ENCODE measurements around the gene ADCY1. TPM values are rescaled to one million over a fixed set of nuclear protein-coding genes. Genes with fewer than 3 reads are reported as not detected.
"Not testable (repeated sequence)": the region's sequence is repeated elsewhere in the genome, so short reads cannot be mapped to it uniquely, and the experiment has no call there.

The ADCY1 gene
- total RNA-seq = 1 to 10 TPM; 5.7 to 7.4 TPM
- long read RNA-seq, partial matches to known transcripts = 1 of 8 reads
- long read RNA-seq, other reads (novel, unspliced or antisense) = 7 of 8 reads

GRCh38 chr7:45573661-45574415 lies at the start of gene ADCY1:
ADCY1 (plus strand) TSS chr7:45574368; CDS start chr7:45574544, 176 bp downstream.
- peak in 1 of 2 donors; percentile 55 for ATAC-seq
- intact Hi-C loops (cut with DNase I) = no loop called here
- DNase-seq = peak; percentile 32

- no peak for DNase-seq
Measured at GRCh38 chr7:45524445-45524844, 49.7 kb upstream of the ADCY1 start.

GRCh38 chr7:45525057-45525456 lies 49.1 kb upstream of the ADCY1 start:
- intact Hi-C loops (cut with DNase I) = no loop called here
- no peak for DNase-seq

More at GRCh38 chr7:45524445-45524844, 49.7 kb upstream of the ADCY1 start:
- ATAC-seq = peak; percentile 67 to 81
- intact Hi-C loops (cut with DNase I) = no loop called here

GRCh38 chr7:45543473-45543872 lies 30.7 kb upstream of the ADCY1 start:
- intact Hi-C loops (cut with DNase I) = no loop called here

More at GRCh38 chr7:45525057-45525456, 49.1 kb upstream of the ADCY1 start:
- peak; percentile 61 to 68 for ATAC-seq

GRCh38 chr7:45545105-45545710 lies 29.0 kb upstream of the ADCY1 start:
- DNase-seq; ATAC-seq; intact Hi-C loops (cut with DNase I): not testable (repeated sequence)

More at GRCh38 chr7:45543473-45543872, 30.7 kb upstream of the ADCY1 start:
- ATAC-seq (no peak), DNase-seq (no peak)

- intact Hi-C loops (cut with DNase I); DNase-seq; ATAC-seq: not testable (repeated sequence)
Measured at GRCh38 chr7:45548917-45549316, 25.3 kb upstream of the ADCY1 start.

GRCh38 chr7:45563401-45563800 lies 10.8 kb upstream of the ADCY1 start:
- DNase-seq = no peak
- intact Hi-C loops (cut with DNase I) = no loop called here
- no peak for ATAC-seq

GRCh38 chr7:45563941-45564461 lies 10.2 kb upstream of the ADCY1 start:
- intact Hi-C loops (cut with DNase I) = no loop called here
- no peak for DNase-seq
- peak; percentile 66 to 70 for ATAC-seq

- no peak for DNase-seq
- intact Hi-C loops (cut with DNase I) = no loop called here
- ATAC-seq = peak; percentile 63 to 80
Measured at GRCh38 chr7:45564485-45564884, 9.7 kb upstream of the ADCY1 start.

- DNase-seq = no peak
- no peak for ATAC-seq
- intact Hi-C loops (cut with DNase I) = no loop called here
Measured at GRCh38 chr7:45564886-45565455, 9.2 kb upstream of the ADCY1 start.

GRCh38 chr7:45566386-45566785 lies 7.8 kb upstream of the ADCY1 start:
- no peak for DNase-seq
- intact Hi-C loops (cut with DNase I) = no loop called here
- ATAC-seq = no peak

GRCh38 chr7:45566961-45567360 lies 7.2 kb upstream of the ADCY1 start:
- DNase-seq (no peak), ATAC-seq (no peak)
- intact Hi-C loops (cut with DNase I) = no loop called here

- ATAC-seq = no peak
- intact Hi-C loops (cut with DNase I) = no loop called here
Measured at GRCh38 chr7:45567713-45568112, 6.5 kb upstream of the ADCY1 start.

GRCh38 chr7:45568536-45569289 lies 5.5 kb upstream of the ADCY1 start:
- DNase-seq = no peak
- intact Hi-C loops (cut with DNase I) = no loop called here
- ATAC-seq = no peak

More at GRCh38 chr7:45567713-45568112, 6.5 kb upstream of the ADCY1 start:
- no peak for DNase-seq

GRCh38 chr7:45569290-45569685 lies 4.9 kb upstream of the ADCY1 start:
- DNase-seq (no peak), ATAC-seq (no peak)
- intact Hi-C loops (cut with DNase I) = no loop called here

GRCh38 chr7:45570797-45571196 lies 3.4 kb upstream of the ADCY1 start:
- intact Hi-C loops (cut with DNase I) = no loop called here
- no peak for ATAC-seq

GRCh38 chr7:45573204-45573603 lies 964 bp upstream of the ADCY1 start:
- intact Hi-C loops (cut with DNase I) = no loop called here
- ATAC-seq = no peak
- DNase-seq = no peak

More at GRCh38 chr7:45570797-45571196, 3.4 kb upstream of the ADCY1 start:
- no peak for DNase-seq

- intact Hi-C loops (cut with DNase I) = no loop called here
- no peak for ATAC-seq
- no peak for DNase-seq
Measured at GRCh38 chr7:45574416-45574668, 174 bp downstream of the ADCY1 start.

Measured in left cardiac atrium (tissue), 4 donors.